Measurements from ENCODE around the gene LBHD2. TPM values are rescaled to one million over a fixed set of nuclear protein-coding genes. Genes with fewer than 3 reads are reported as not detected.

The LBHD2 gene
- not detected in 3 replicates for polyA plus RNA-seq
- not detected for polyA plus RNA-seq (2011; ENCODE audit: low read depth)
- not detected in 2 replicates for polyA plus RNA-seq (2011; cell fraction: cytosol; rRNA removed)
- not detected in 2 replicates for polyA plus RNA-seq (2011; cell fraction: nucleus; rRNA removed)
- polyA plus RNA-seq (2012; ENCODE audit: low replicate concordance) = not detected in 2 replicates
- polyA minus RNA-seq = not detected in 3 replicates
- not detected for polyA minus RNA-seq (2011; cell fraction: cytosol; rRNA and poly(A)+ RNA removed)
- not detected in 2 replicates for polyA minus RNA-seq (2011; cell fraction: nucleus; rRNA and poly(A)+ RNA removed)

- H3K79me2 ChIP-seq (ENCODE audit: control insufficient read depth, insufficient read depth, low read length) = no peaks in the 10 kb centered on the region
- H3K4me3 ChIP-seq (ENCODE audit: control insufficient read depth in 2 of 3, extremely low read depth in 1 of 3, insufficient read depth in 2 of 3, low read depth in 1 of 3, low read length in 3 of 3) = no peak within 1 kb of the TSS
- no peaks in the 10 kb centered on the region for H3K4me1 ChIP-seq (ENCODE audit: control insufficient read depth, extremely low read depth, insufficient read depth, low read length)
- DNase-seq (ENCODE audit: low read depth, low spot score) (no peak), FAIRE-seq (no peak)
- dilution Hi-C loops (cut with MboI; ENCODE audit: extremely low pct_ligation_motif_present, low sequenced_read_pairs) = no loop called here
- H3K27ac ChIP-seq (ENCODE audit: control insufficient read depth, insufficient read depth, low read length) = no peak within 1 kb of the TSS
- H3K9me1 ChIP-seq (ENCODE audit: control insufficient read depth, extremely low read depth, insufficient read depth, low read length) = no peaks in the 10 kb centered on the region
- H3K27me3 ChIP-seq (ENCODE audit: control insufficient read depth, extremely low read depth, insufficient read depth, low read length) = peaks cover 28% of the 10 kb centered on the region
- H4K20me1 ChIP-seq (ENCODE audit: control insufficient read depth, extremely low read depth, insufficient read depth, low read length) = no peaks in the 10 kb centered on the region
- H3K4me2 ChIP-seq (ENCODE audit: control insufficient read depth, extremely low read depth, insufficient read depth, low read depth, low read length) = no peak within 1 kb of the TSS
- no peak within 1 kb of the TSS for H3K9ac ChIP-seq (ENCODE audit: control insufficient read depth, extremely low read depth, insufficient read depth, low read length)
- H3K9me3 ChIP-seq (ENCODE audit: control insufficient read depth, low read depth, low read length) = no peaks in the 10 kb centered on the region
- no peaks in the 10 kb centered on the region for H3K36me3 ChIP-seq (ENCODE audit: control insufficient read depth in 2 of 2, extremely low read depth in 1 of 2, insufficient read depth in 2 of 2, low read length in 2 of 2)
- no peak for TF ChIP-seq CTCF (optimal IDR thresholded peaks at IDR 0.05 in 1 of 3, IDR thresholded peaks at IDR 0.05 in 1 of 3, conservative IDR thresholded peaks at IDR 0.05 in 1 of 3; ENCODE audit: extremely low read depth in 1 of 3, insufficient read depth in 2 of 3, low read length in 3 of 3)
- peak; percentile 9 for TF ChIP-seq EZH2 (IDR thresholded peaks at IDR 0.05; ENCODE audit: low read length)
- no peak within 1 kb of the TSS for H2AFZ ChIP-seq (ENCODE audit: control insufficient read depth, low read length)
Measured at GRCh38 chr14:103084021-103084919, at the start of gene LBHD2. LBHD2 (plus strand) TSS chr14:103084210; CDS start chr14:103086013, 1,803 bp downstream.

- Histone ChIP-seq H4K20me1 (ENCODE audit: control insufficient read depth, extremely low read depth, insufficient read depth, low read length) (peaks cover 13% of the 10 kb centered on the region), H3K4me2 (ENCODE audit: control insufficient read depth, extremely low read depth, insufficient read depth, low read depth, low read length) (no peak overlapping the region), H3K79me2 (ENCODE audit: control insufficient read depth, insufficient read depth, low read length) (peaks cover 89% of the 10 kb centered on the region), H3K36me3 (ENCODE audit: control insufficient read depth in 2 of 2, extremely low read depth in 1 of 2, insufficient read depth in 2 of 2, low read length in 2 of 2) (peaks cover 3 to 4% of the 10 kb centered on the region in 2 experiments), H3K27me3 (ENCODE audit: control insufficient read depth, extremely low read depth, insufficient read depth, low read length) (no peaks in the 10 kb centered on the region), H3K4me1 (ENCODE audit: control insufficient read depth, extremely low read depth, insufficient read depth, low read length) (no peaks in the 10 kb centered on the region), H3K9me1 (ENCODE audit: control insufficient read depth, extremely low read depth, insufficient read depth, low read length) (no peaks in the 10 kb centered on the region), H3K9me3 (ENCODE audit: control insufficient read depth, low read depth, low read length) (no peaks in the 10 kb centered on the region), H3K4me3 (ENCODE audit: control insufficient read depth in 2 of 3, extremely low read depth in 1 of 3, insufficient read depth in 2 of 3, low read depth in 1 of 3, low read length in 3 of 3) (no peak overlapping the region), H2AFZ (ENCODE audit: control insufficient read depth, low read length) (no peak overlapping the region), H3K27ac (ENCODE audit: control insufficient read depth, insufficient read depth, low read length) (no peak overlapping the region), H3K9ac (ENCODE audit: control insufficient read depth, extremely low read depth, insufficient read depth, low read length) (no peak overlapping the region)
- no peak for TF ChIP-seq EZH2 (IDR thresholded peaks at IDR 0.05; ENCODE audit: low read length)
- no peak for TF ChIP-seq CTCF (optimal IDR thresholded peaks at IDR 0.05 in 1 of 3, IDR thresholded peaks at IDR 0.05 in 1 of 3, conservative IDR thresholded peaks at IDR 0.05 in 1 of 3; ENCODE audit: extremely low read depth in 1 of 3, insufficient read depth in 2 of 3, low read length in 3 of 3)
- no peak for FAIRE-seq
- no peak for DNase-seq (ENCODE audit: low read depth, low spot score)
- dilution Hi-C loops (cut with MboI; ENCODE audit: extremely low pct_ligation_motif_present, low sequenced_read_pairs) = no loop called here
Measured at GRCh38 chr14:103041464-103041863, 42.5 kb upstream of the LBHD2 start.

Data from keratinocyte (primary cell).